ENCODE results near the gene POU6F1. TPM values are rescaled to one million over a fixed set of nuclear protein-coding genes. Genes with fewer than 3 reads are reported as not detected.

Gene POU6F1
- total RNA-seq, 1 experiment from 2014 or later: 5.3 TPM

DNA sequence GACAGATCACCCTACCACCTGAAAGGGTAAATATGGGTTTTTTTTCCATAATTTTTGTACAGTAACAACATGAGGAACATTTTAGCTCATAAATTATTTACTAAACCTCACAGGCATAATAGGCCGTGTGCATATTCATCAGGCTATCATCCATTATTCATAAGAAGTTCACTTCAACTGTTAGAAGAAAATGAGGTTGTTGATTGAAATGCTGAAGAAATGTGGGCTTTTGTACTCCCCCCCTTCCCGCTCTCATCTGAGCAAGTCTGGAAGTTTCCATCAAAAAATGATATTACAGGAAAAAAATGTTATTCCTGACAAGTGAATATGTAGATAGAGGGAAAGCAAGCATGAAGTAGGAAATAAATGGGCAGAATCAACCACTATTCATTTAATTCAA is 7.9 kb upstream of the POU6F1 start:
- no peaks in the 10 kb centered on the region for H3K9me3 ChIP-seq
- no peaks in the 10 kb centered on the region for H3K4me1 ChIP-seq
- Mint-ChIP-seq H3K4me3 (ENCODE audit: unreplicated experiment) (no peak overlapping the region), H3K36me3 (ENCODE audit: insufficient read depth, unreplicated experiment) (peaks cover 9% of the 10 kb centered on the region), H3K27me3 (ENCODE audit: insufficient read depth, unreplicated experiment) (no peaks in the 10 kb centered on the region), H3K4me1 (ENCODE audit: low read depth, unreplicated experiment) (peaks cover 7% of the 10 kb centered on the region), H3K9me3 (ENCODE audit: unreplicated experiment) (no peaks in the 10 kb centered on the region), H3K27ac (ENCODE audit: unreplicated experiment) (no peak overlapping the region)
- intact Hi-C loops (cut with micrococcal nuclease; ENCODE audit: unreplicated experiment): no loop called here
- BruUV-seq (replicated peaks): no TSS peak
- ChIA-PET POLR2A (no interaction called here), CTCF (interaction anchor here (1.7 kb wide), 1 partner anchor 7 kb away, joined by 7 read pairs; the partner anchor contains the start of gene POU6F1)
- no peaks in the 10 kb centered on the region for H3K27me3 ChIP-seq (replicated peaks; ENCODE audit: control insufficient read depth, insufficient read depth, low read length)
- no peak for DNase-seq
- no peak overlapping the region for H3K4me3 ChIP-seq (ENCODE audit: low read depth, low read length)
- no peaks in the 10 kb centered on the region for H3K36me3 ChIP-seq (ENCODE audit: control insufficient read depth, insufficient read depth, low read length)
- TF ChIP-seq CTCF (IDR thresholded peaks at IDR 0.05; ENCODE audit: insufficient read depth in 1 of 2, low read depth in 1 of 2, low read length in 1 of 2, severe bottlenecking in 1 of 2, unreplicated experiment in 1 of 2): no peak

- intact Hi-C loops (cut with micrococcal nuclease; ENCODE audit: unreplicated experiment): no loop called here
- Mint-ChIP-seq H3K9me3 (ENCODE audit: unreplicated experiment) (no peaks in the 10 kb centered on the region), H3K4me3 (ENCODE audit: unreplicated experiment) (no peak overlapping the region), H3K27me3 (ENCODE audit: insufficient read depth, unreplicated experiment) (no peaks in the 10 kb centered on the region), H3K4me1 (ENCODE audit: low read depth, unreplicated experiment) (peaks cover 7% of the 10 kb centered on the region), H3K27ac (ENCODE audit: unreplicated experiment) (no peak overlapping the region), H3K36me3 (ENCODE audit: insufficient read depth, unreplicated experiment) (peaks cover 9% of the 10 kb centered on the region)
- Histone ChIP-seq H3K36me3 (ENCODE audit: control insufficient read depth, insufficient read depth, low read length) (no peaks in the 10 kb centered on the region), H3K27me3 (replicated peaks; ENCODE audit: control insufficient read depth, insufficient read depth, low read length) (no peaks in the 10 kb centered on the region), H3K4me3 (ENCODE audit: low read depth, low read length) (no peak overlapping the region), H3K4me1 (no peaks in the 10 kb centered on the region), H3K9me3 (no peaks in the 10 kb centered on the region)
- BruUV-seq (replicated peaks): no TSS peak
- TF ChIP-seq CTCF (IDR thresholded peaks at IDR 0.05; ENCODE audit: insufficient read depth in 1 of 2, low read depth in 1 of 2, low read length in 1 of 2, severe bottlenecking in 1 of 2, unreplicated experiment in 1 of 2): no peak
- no peak for DNase-seq
- ChIA-PET CTCF (no interaction called here), POLR2A (no interaction called here)
Observed at GRCh38 chr12:51225234-51225633, 7.4 kb upstream of the POU6F1 start.

DNA sequence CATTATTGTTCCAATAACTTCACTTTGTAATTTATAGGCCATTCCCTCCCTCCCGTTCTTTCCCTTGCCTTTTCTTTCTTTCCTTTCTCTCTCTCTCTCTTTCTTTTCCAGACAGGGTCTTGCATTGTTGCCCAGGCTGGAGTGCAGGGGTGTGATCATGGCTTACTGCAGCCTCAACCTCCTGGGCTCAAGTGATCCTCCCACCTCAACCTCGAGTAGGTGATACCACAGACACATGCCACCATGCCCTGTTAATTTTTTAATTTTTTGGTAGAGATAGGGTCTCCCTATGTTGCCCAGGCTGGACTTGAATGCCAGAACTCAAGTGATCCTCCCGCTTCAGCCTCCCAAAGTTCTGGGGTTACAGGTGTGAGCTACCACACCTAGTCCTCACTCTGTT is 6.8 kb upstream of the POU6F1 start:
- no peak for TF ChIP-seq CTCF (IDR thresholded peaks at IDR 0.05; ENCODE audit: insufficient read depth in 1 of 2, low read depth in 1 of 2, low read length in 1 of 2, severe bottlenecking in 1 of 2, unreplicated experiment in 1 of 2)
- H3K36me3 ChIP-seq (ENCODE audit: control insufficient read depth, insufficient read depth, low read length): no peaks in the 10 kb centered on the region
- no TSS peak for BruUV-seq (replicated peaks)
- Mint-ChIP-seq H3K27ac (ENCODE audit: unreplicated experiment) (no peak overlapping the region), H3K36me3 (ENCODE audit: insufficient read depth, unreplicated experiment) (peaks cover 9% of the 10 kb centered on the region), H3K4me3 (ENCODE audit: unreplicated experiment) (no peak overlapping the region), H3K27me3 (ENCODE audit: insufficient read depth, unreplicated experiment) (no peaks in the 10 kb centered on the region), H3K9me3 (ENCODE audit: unreplicated experiment) (no peaks in the 10 kb centered on the region), H3K4me1 (ENCODE audit: low read depth, unreplicated experiment) (peaks cover 8% of the 10 kb centered on the region)
- H3K4me1 ChIP-seq: no peaks in the 10 kb centered on the region
- CTCF ChIA-PET: no interaction called here
- POLR2A ChIA-PET: no interaction called here
- intact Hi-C loops (cut with micrococcal nuclease; ENCODE audit: unreplicated experiment): no loop called here
- H3K27me3 ChIP-seq (replicated peaks; ENCODE audit: control insufficient read depth, insufficient read depth, low read length): no peaks in the 10 kb centered on the region
- H3K4me3 ChIP-seq (ENCODE audit: low read depth, low read length): no peak overlapping the region
- DNase-seq: no peak
- H3K9me3 ChIP-seq: no peaks in the 10 kb centered on the region

All from Caco-2 (cell line).